Measurements from ENCODE around the gene CD300LD. TPM values are rescaled to one million over a fixed set of nuclear protein-coding genes. Genes with fewer than 3 reads are reported as not detected.

CD300LD gene
- total RNA-seq, 1 donor from 2014 or later, result not detected

DNA sequence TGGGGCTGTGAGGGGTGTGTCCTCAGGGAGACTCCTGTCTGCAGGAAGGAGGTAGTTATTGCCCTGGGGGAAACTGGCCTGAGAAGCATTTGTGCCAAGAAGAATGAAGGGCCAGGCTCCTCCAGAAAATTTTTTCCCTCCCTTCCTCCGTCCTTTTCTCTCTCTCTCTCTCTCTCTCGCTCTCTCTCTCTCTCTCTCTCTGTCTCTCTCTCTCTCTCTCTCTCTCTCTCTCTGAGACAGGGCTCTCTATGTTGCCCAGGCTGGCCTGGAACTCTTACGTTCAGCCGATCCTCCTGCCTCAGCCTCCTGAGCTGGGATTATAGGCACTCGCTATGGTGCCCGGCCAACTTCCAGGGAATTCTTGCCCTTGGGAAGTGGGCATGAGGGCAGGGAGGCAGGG is 20.0 kb upstream of the CD300LD start:
- Histone ChIP-seq H3K27ac (no peak overlapping the region), H3K36me3 (no peaks in the 10 kb centered on the region), H3K27me3 (ENCODE audit: low read depth) (peaks cover 15% of the 10 kb centered on the region), H3K4me1 (no peaks in the 10 kb centered on the region), H3K4me3 (no peak overlapping the region), H3K9me3 (no peaks in the 10 kb centered on the region)
- intact Hi-C loops (cut with DNase I), result no loop called here
- ATAC-seq (no peak), DNase-seq (no peak)
- TF ChIP-seq CTCF (IDR thresholded peaks at IDR 0.05), result no peak

DNA sequence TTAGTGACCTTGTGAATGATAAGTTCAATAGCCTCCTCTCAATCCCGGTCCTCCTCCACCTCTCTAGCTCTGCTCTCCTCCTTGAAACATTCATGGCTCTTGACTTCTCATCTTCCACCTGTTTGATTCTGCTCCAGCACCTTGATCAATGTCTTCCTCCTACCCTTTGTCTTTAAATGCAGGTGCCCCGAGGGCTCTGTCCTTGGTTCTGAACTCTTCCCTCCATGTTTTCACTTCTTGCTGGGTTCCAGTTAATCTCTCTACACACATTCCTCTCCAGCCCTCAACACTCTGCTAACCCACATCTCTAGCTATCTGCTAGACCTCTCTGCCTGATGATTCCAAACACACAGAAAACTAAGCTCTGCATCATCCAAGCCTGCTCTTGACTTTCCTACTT is 18.0 kb upstream of the CD300LD start:
- intact Hi-C loops (cut with DNase I), result no loop called here
- TF ChIP-seq CTCF (IDR thresholded peaks at IDR 0.05), result no peak
- ATAC-seq, result no peak
- H3K4me1 ChIP-seq, result no peaks in the 10 kb centered on the region
- H3K4me3 ChIP-seq, result no peak overlapping the region
- peaks cover 24% of the 10 kb centered on the region for H3K27me3 ChIP-seq (ENCODE audit: low read depth)
- H3K9me3 ChIP-seq, result no peaks in the 10 kb centered on the region
- H3K36me3 ChIP-seq, result no peaks in the 10 kb centered on the region
- no peak overlapping the region for H3K27ac ChIP-seq
- no peak for DNase-seq

DNA sequence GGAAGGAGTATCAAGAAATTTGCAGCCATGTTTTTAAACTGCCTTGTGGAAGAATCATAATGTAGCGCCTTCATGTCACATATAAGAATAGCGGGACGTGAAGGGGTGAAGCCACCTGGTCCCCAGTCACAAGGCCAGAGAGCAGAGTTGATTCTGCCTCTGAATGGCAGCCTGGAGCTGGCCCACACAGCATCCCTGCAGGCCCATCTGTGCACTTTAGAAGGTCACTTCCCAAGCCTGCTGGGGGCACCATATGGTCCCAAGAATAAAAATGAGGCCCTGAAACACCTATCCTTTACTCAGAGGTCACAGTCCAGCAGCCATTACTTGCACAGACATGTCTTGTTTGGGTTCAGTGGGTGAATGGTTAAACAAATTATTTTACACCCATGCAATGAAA is 16.4 kb upstream of the CD300LD start:
- DNase-seq, result no peak
- Histone ChIP-seq H3K4me1 (no peaks in the 10 kb centered on the region), H3K9me3 (no peaks in the 10 kb centered on the region), H3K36me3 (no peaks in the 10 kb centered on the region), H3K4me3 (no peak overlapping the region), H3K27ac (no peak overlapping the region), H3K27me3 (ENCODE audit: low read depth) (peaks cover 17% of the 10 kb centered on the region)
- TF ChIP-seq CTCF (IDR thresholded peaks at IDR 0.05), result no peak
- no peak for ATAC-seq
- intact Hi-C loops (cut with DNase I), result no loop called here

DNA sequence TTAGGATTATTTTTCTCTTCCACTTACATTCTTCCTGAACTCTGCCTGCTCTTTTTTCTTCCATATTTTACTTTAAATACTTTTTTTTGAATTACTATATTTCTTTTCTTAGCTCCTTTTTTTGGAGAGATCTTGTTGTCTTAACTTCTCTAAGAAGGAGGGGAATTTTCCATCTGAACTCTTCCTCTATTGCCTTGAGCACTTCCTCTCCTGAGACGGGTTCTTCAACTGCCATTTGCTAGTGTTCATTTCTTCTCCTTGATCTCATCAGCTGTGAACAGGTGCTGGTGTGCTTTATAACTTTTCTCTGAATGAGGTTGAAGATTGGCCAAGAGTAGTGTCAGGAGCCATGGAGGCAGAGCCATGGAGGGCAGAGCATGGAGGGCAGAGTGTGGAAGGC is 15.1 kb upstream of the CD300LD start:
- Histone ChIP-seq H3K4me3 (no peak overlapping the region), H3K4me1 (no peaks in the 10 kb centered on the region), H3K36me3 (no peaks in the 10 kb centered on the region), H3K9me3 (no peaks in the 10 kb centered on the region), H3K27ac (no peak overlapping the region), H3K27me3 (ENCODE audit: low read depth) (peaks cover 13% of the 10 kb centered on the region)
- no peak for DNase-seq
- intact Hi-C loops (cut with DNase I), result no loop called here
- ATAC-seq, result no peak
- TF ChIP-seq CTCF (IDR thresholded peaks at IDR 0.05), result no peak

- peaks cover 16% of the 10 kb centered on the region for H3K27me3 ChIP-seq (ENCODE audit: low read depth)
- no peak for DNase-seq
- H3K9me3 ChIP-seq, result no peaks in the 10 kb centered on the region
- TF ChIP-seq CTCF (IDR thresholded peaks at IDR 0.05), result no peak
- H3K27ac ChIP-seq, result no peak overlapping the region
- intact Hi-C loops (cut with DNase I), result no loop called here
- no peaks in the 10 kb centered on the region for H3K36me3 ChIP-seq
- no peak for ATAC-seq
- no peaks in the 10 kb centered on the region for H3K4me1 ChIP-seq
- H3K4me3 ChIP-seq, result no peak overlapping the region
Measured at GRCh38 chr17:74606050-74606449, 14.0 kb upstream of the CD300LD start.

- H3K9me3 ChIP-seq, result no peaks in the 10 kb centered on the region
- no peak overlapping the region for H3K4me3 ChIP-seq
- DNase-seq (no peak), ATAC-seq (peak in 1 of 2 donors; percentile 29)
- no peaks in the 10 kb centered on the region for H3K36me3 ChIP-seq
- peaks cover 16% of the 10 kb centered on the region for H3K27me3 ChIP-seq (ENCODE audit: low read depth)
- H3K27ac ChIP-seq, result no peak overlapping the region
- no peak for TF ChIP-seq CTCF (IDR thresholded peaks at IDR 0.05)
- H3K4me1 ChIP-seq, result no peaks in the 10 kb centered on the region
- intact Hi-C loops (cut with DNase I), result no loop called here
Measured at GRCh38 chr17:74605361-74605760, 13.3 kb upstream of the CD300LD start.

Data from lower lobe of right lung (tissue), 2 donors.